ENCODE results near the gene CHST13. TPM values are rescaled to one million over a fixed set of nuclear protein-coding genes. Genes with fewer than 3 reads are reported as not detected.

Gene CHST13
- polyA plus RNA-seq, 1 experiment: not detected

GRCh38 chr3:126521122-126521891, 2.6 kb upstream of the CHST13 start:
- CTCF ChIA-PET: interaction anchor here (1.2 to 2.8 kb wide), 5 partner anchors 8 to 934 kb away, joined by 3 to 14 read pairs (median 5); no protein-coding TSS in a partner anchor
- no peak for DNase-seq (ENCODE audit: low read depth)
- POLR2A ChIA-PET: no interaction called here

GRCh38 chr3:126522363-126522788, 1.6 kb upstream of the CHST13 start:
- TF ChIP-seq CTCF (IDR thresholded peaks at IDR 0.05; ENCODE audit: insufficient read depth, low read depth, low read length): peak; percentile 88
- H3K4me3 ChIP-seq (ENCODE audit: low read depth, low read length): no peak overlapping the region
- peaks cover 15% of the 10 kb centered on the region for H3K27me3 ChIP-seq (ENCODE audit: control insufficient read depth, insufficient read depth, low read length)
- no peaks in the 10 kb centered on the region for H3K36me3 ChIP-seq (ENCODE audit: control insufficient read depth, insufficient read depth, low read length)
- DNase-seq (ENCODE audit: low read depth): no peak
- ChIA-PET CTCF (interaction anchor here (0.6 to 2.8 kb wide), 25 partner anchors 9 to 1030 kb away, joined by 3 to 30 read pairs (median 3); partner anchors contain the start of gene TXNRD3), POLR2A (no interaction called here)

More at GRCh38 chr3:126521122-126521891, 2.6 kb upstream of the CHST13 start:
- H3K4me3 ChIP-seq (ENCODE audit: low read depth, low read length): no peak overlapping the region
- no peak for TF ChIP-seq CTCF (IDR thresholded peaks at IDR 0.05; ENCODE audit: insufficient read depth, low read depth, low read length)
- H3K27me3 ChIP-seq (ENCODE audit: control insufficient read depth, insufficient read depth, low read length): peaks cover 13% of the 10 kb centered on the region
- no peaks in the 10 kb centered on the region for H3K36me3 ChIP-seq (ENCODE audit: control insufficient read depth, insufficient read depth, low read length)

- Histone ChIP-seq H3K36me3 (ENCODE audit: control insufficient read depth, insufficient read depth, low read length) (no peaks in the 10 kb centered on the region), H3K4me3 (ENCODE audit: low read depth, low read length) (peak overlapping the region; percentile 10; the same call in 1 of the 2 replicates), H3K27me3 (ENCODE audit: control insufficient read depth, insufficient read depth, low read length) (peaks cover 14% of the 10 kb centered on the region)
- no peak for TF ChIP-seq CTCF (IDR thresholded peaks at IDR 0.05; ENCODE audit: insufficient read depth, low read depth, low read length)
- ChIA-PET POLR2A (no interaction called here), CTCF (interaction anchor here (1.8 to 2.8 kb wide), 3 partner anchors 155 to 1022 kb away, joined by 6 to 30 read pairs (median 9); no protein-coding TSS in a partner anchor)
- no peak for DNase-seq (ENCODE audit: low read depth)
Measured at GRCh38 chr3:126524429-126524988, 554 bp downstream of the CHST13 start.

DNA sequence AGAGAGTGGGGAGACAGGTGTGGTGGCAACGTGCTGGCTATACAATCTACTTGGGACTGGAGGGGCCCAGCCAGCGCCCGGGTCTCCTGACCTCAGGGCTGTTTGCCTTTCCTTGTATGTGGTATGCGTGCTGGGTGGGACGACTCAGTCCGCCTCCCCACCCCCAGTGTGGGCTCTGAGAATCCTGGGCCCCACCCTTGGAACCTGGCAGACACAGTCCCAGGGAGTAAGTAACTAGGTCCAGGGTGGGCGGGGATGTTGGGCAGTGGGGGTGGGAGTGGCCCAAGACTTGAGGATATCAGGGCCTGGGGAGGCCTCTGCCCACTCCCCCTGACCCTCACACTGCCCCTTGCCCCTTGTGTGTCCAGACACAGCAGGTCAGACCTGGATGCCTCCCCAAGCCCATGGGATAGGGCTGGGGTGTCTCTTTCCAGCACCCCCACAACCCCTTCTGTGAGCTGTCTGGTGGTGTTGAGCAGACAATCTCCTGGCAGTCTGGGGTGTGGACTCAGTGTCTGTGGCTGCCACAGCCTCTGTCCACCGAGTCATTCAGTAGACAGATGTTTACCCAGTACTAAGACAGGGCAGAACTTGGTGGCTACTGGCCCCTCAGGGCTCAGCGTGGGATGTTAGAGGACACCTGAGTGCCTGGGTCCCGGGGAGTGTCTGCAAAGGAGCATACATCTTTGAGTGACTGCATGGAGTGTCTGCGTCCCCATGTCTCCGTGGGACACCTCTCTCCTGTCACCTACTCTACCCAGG, 1.3 kb downstream of the CHST13 start:
- TF ChIP-seq CTCF (IDR thresholded peaks at IDR 0.05; ENCODE audit: insufficient read depth, low read depth, low read length): no peak
- CTCF ChIA-PET: interaction anchor here (1.8 kb wide), 1 partner anchor 1022 kb away, joined by 6 read pairs; no protein-coding TSS in a partner anchor
- Histone ChIP-seq H3K4me3 (ENCODE audit: low read depth, low read length) (no peak overlapping the region), H3K27me3 (ENCODE audit: control insufficient read depth, insufficient read depth, low read length) (peaks cover 14% of the 10 kb centered on the region), H3K36me3 (ENCODE audit: control insufficient read depth, insufficient read depth, low read length) (no peaks in the 10 kb centered on the region)
- POLR2A ChIA-PET: no interaction called here
- no peak for DNase-seq (ENCODE audit: low read depth)
